Loucy (cell line): Measurements from ENCODE around the gene NID1.

ENCODE experiments used
- CTCF ChIP-seq: fragments of 200-600 bp; sonication (generic); conservative IDR thresholded peaks from 2 replicates; pipeline ENCODE4 v1.5.1; 2014; ENCODE audit warnings: mild to moderate bottlenecking, antibody characterized with exemption, low read length
- EZH2phosphoT487 ChIP-seq: fragments of 200-600 bp; IDR thresholded peaks from 2 replicates; pipeline ENCODE4 v1.6.1; 2018; ENCODE audit warnings: antibody characterized with exemption, mild to moderate bottlenecking, moderate library complexity, borderline replicate concordance

- TF ChIP-seq CTCF (no peak), EZH2phosphoT487 (no peak)
Observed at GRCh38 chr1:236095705-236096520, 31.0 kb upstream of the NID1 start.
